ENCODE data around the gene S1PR1. TPM values are rescaled to one million over a fixed set of nuclear protein-coding genes. Genes with fewer than 3 reads are reported as not detected.

Gene S1PR1
- polyA plus RNA-seq, 1 donor (not counting 4 experiments of a cell fraction or from before 2014, with no cell fraction given) = 3.1 TPM

DNA sequence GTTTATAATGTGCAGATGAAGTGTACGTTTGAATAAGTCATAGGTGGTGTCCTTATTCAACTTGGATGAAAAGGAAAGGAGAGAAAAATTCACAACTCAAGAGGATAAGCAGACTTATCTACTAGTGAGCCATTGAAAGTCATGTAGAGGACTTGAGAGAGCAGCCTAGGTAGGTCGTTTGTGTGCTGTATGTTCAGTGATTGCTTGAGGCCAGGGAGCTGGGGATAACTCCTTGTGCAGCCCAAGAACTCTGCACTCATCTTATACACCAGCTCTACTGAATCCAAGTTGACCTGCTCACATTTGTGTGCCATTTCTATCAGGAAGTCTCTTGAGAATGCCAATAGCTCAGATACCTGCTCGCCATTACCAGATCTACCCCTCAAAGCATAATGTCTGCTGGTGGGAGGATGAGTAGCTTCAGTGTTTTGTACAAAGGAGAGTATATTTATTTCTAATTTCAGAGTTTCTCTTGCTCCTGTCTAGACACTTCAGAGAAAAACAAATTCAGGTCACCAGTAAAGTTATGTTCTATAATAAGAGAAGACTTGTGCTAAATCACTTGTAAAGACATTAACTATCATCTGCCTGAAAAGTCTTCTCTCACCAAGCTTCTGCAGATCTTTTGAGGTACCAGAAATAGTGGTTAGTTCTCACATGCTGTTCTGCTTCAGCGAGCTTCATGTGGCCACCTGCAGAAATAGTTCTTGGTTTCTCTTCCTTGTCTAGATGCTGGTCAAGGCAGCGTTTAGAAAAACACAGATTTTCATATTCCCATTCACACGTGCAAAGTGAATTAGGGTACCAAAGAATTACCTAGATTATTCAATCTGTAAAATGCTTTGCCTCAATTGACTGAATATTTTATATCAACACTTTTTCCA lies 10.8 kb downstream of the S1PR1 start:
- DNase-seq (ENCODE audit: low read depth, low spot score) = no peak
- Histone ChIP-seq H4K20me1 (ENCODE audit: control insufficient read depth, extremely low read depth, insufficient read depth, low read length) (no peaks in the 10 kb centered on the region), H3K27me3 (ENCODE audit: control insufficient read depth, extremely low read depth, insufficient read depth, low read length) (no peaks in the 10 kb centered on the region), H3K4me2 (ENCODE audit: control insufficient read depth, extremely low read depth, insufficient read depth, low read depth, low read length) (no peak overlapping the region), H3K36me3 (ENCODE audit: control insufficient read depth in 2 of 2, extremely low read depth in 1 of 2, insufficient read depth in 2 of 2, low read length in 2 of 2) (peaks cover 0 to under 1% of the 10 kb centered on the region in 2 experiments), H3K79me2 (ENCODE audit: control insufficient read depth, insufficient read depth, low read length) (no peaks in the 10 kb centered on the region), H3K9me1 (ENCODE audit: control insufficient read depth, extremely low read depth, insufficient read depth, low read length) (no peaks in the 10 kb centered on the region), H3K4me1 (ENCODE audit: control insufficient read depth, extremely low read depth, insufficient read depth, low read length) (no peaks in the 10 kb centered on the region), H3K4me3 (ENCODE audit: control insufficient read depth in 2 of 3, extremely low read depth in 1 of 3, insufficient read depth in 2 of 3, low read depth in 1 of 3, low read length in 3 of 3) (no peak overlapping the region), H2AFZ (ENCODE audit: control insufficient read depth, low read length) (no peak overlapping the region), H3K27ac (ENCODE audit: control insufficient read depth, insufficient read depth, low read length) (no peak overlapping the region), H3K9me3 (ENCODE audit: control insufficient read depth, low read depth, low read length) (no peaks in the 10 kb centered on the region), H3K9ac (ENCODE audit: control insufficient read depth, extremely low read depth, insufficient read depth, low read length) (no peak overlapping the region)
- FAIRE-seq = no peak
- no peak for TF ChIP-seq EZH2 (IDR thresholded peaks at IDR 0.05; ENCODE audit: low read length)
- TF ChIP-seq, protein P1, sequence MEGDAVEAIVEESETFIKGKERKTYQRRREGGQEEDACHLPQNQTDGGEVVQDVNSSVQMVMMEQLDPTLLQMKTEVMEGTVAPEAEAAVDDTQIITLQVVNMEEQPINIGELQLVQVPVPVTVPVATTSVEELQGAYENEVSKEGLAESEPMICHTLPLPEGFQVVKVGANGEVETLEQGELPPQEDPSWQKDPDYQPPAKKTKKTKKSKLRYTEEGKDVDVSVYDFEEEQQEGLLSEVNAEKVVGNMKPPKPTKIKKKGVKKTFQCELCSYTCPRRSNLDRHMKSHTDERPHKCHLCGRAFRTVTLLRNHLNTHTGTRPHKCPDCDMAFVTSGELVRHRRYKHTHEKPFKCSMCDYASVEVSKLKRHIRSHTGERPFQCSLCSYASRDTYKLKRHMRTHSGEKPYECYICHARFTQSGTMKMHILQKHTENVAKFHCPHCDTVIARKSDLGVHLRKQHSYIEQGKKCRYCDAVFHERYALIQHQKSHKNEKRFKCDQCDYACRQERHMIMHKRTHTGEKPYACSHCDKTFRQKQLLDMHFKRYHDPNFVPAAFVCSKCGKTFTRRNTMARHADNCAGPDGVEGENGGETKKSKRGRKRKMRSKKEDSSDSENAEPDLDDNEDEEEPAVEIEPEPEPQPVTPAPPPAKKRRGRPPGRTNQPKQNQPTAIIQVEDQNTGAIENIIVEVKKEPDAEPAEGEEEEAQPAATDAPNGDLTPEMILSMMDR (optimal IDR thresholded peaks at IDR 0.05 in 1 of 3, IDR thresholded peaks at IDR 0.05 in 1 of 3, conservative IDR thresholded peaks at IDR 0.05 in 1 of 3; ENCODE audit: extremely low read depth in 1 of 3, insufficient read depth in 2 of 3, low read length in 3 of 3) = no peak
- dilution Hi-C loops (cut with MboI; ENCODE audit: extremely low pct_ligation_motif_present, low sequenced_read_pairs) = no loop called here

DNA sequence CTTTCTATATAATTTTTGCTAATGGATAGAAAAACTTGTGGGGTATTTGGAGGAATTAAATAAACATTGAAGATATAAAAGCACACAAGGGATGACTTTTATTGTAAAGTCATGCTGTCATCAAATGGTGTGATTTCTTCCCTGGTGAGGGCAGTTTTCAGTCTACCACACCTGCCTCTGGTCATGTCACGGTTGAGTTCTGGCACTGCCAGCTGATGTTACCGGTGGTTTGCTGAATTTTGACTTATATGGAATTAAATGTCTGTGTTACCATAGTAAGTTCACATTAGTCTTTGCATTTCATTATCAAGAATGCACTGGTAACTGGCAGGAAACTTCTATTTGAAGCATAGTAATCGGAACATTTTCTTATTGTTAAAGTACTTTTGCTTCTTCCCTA lies 13.4 kb downstream of the S1PR1 start:
- no peaks in the 10 kb centered on the region for H3K36me3 ChIP-seq (ENCODE audit: control insufficient read depth in 2 of 2, extremely low read depth in 1 of 2, insufficient read depth in 2 of 2, low read length in 2 of 2)
- no peak overlapping the region for H3K9ac ChIP-seq (ENCODE audit: control insufficient read depth, extremely low read depth, insufficient read depth, low read length)
- no peaks in the 10 kb centered on the region for H4K20me1 ChIP-seq (ENCODE audit: control insufficient read depth, extremely low read depth, insufficient read depth, low read length)
- no peaks in the 10 kb centered on the region for H3K9me1 ChIP-seq (ENCODE audit: control insufficient read depth, extremely low read depth, insufficient read depth, low read length)
- H3K9me3 ChIP-seq (ENCODE audit: control insufficient read depth, low read depth, low read length) = no peaks in the 10 kb centered on the region
- H3K4me2 ChIP-seq (ENCODE audit: control insufficient read depth, extremely low read depth, insufficient read depth, low read depth, low read length) = no peak overlapping the region
- DNase-seq (ENCODE audit: low read depth, low spot score) = no peak
- TF ChIP-seq, protein P1 (optimal IDR thresholded peaks at IDR 0.05 in 1 of 3, IDR thresholded peaks at IDR 0.05 in 1 of 3, conservative IDR thresholded peaks at IDR 0.05 in 1 of 3; ENCODE audit: extremely low read depth in 1 of 3, insufficient read depth in 2 of 3, low read length in 3 of 3) = no peak
- no peak for TF ChIP-seq EZH2 (IDR thresholded peaks at IDR 0.05; ENCODE audit: low read length)
- H2AFZ ChIP-seq (ENCODE audit: control insufficient read depth, low read length) = no peak overlapping the region
- H3K4me1 ChIP-seq (ENCODE audit: control insufficient read depth, extremely low read depth, insufficient read depth, low read length) = peaks cover 3% of the 10 kb centered on the region
- dilution Hi-C loops (cut with MboI; ENCODE audit: extremely low pct_ligation_motif_present, low sequenced_read_pairs) = no loop called here
- H3K79me2 ChIP-seq (ENCODE audit: control insufficient read depth, insufficient read depth, low read length) = no peaks in the 10 kb centered on the region
- H3K4me3 ChIP-seq (ENCODE audit: control insufficient read depth in 2 of 3, extremely low read depth in 1 of 3, insufficient read depth in 2 of 3, low read depth in 1 of 3, low read length in 3 of 3) = no peak overlapping the region
- H3K27me3 ChIP-seq (ENCODE audit: control insufficient read depth, extremely low read depth, insufficient read depth, low read length) = no peaks in the 10 kb centered on the region
- no peak overlapping the region for H3K27ac ChIP-seq (ENCODE audit: control insufficient read depth, insufficient read depth, low read length)
- no peak for FAIRE-seq
